Transverse colon (tissue), 4 donors: ENCODE measurements around the gene FTL. TPM values are rescaled to one million over a fixed set of nuclear protein-coding genes. Genes with fewer than 3 reads are reported as not detected.
"Not testable (repeated sequence)": the region's sequence is repeated elsewhere in the genome, so short reads cannot be mapped to it uniquely, and the experiment has no call there.

Source experiments
- DNase-seq: peaks from one replicate; pipeline ENCODE4 v3.0.0-alpha.2; 2019
- H3K27ac ChIP-seq, 4 donors: fragments of 200-600 bp; sonication (generic); 2 replicates each; pipeline ENCODE4 v1.5.1; 2016 to 2018; ENCODE audit warnings: inconsistent platforms in 4 of 4
- H3K27me3 ChIP-seq: fragments of 200-600 bp; sonication (generic); 2 replicates; pipeline ENCODE4 v1.5.1; 2017; ENCODE audit warnings: inconsistent platforms
- H3K36me3 ChIP-seq, 4 donors: fragments of 200-600 bp; sonication (generic); 2 replicates each; pipeline ENCODE4 v1.5.1; 2017 to 2019; ENCODE audit warnings: inconsistent platforms in 4 of 4
- H3K4me1 ChIP-seq, 4 donors: fragments of 200-600 bp; sonication (generic); 2 replicates each; pipeline ENCODE4 v1.5.1; 2017 to 2020; ENCODE audit warnings: inconsistent platforms in 4 of 4
- H3K4me3 ChIP-seq, 4 donors: fragments of 200-600 bp; sonication (generic); 1 replicate in 1 of 4; 2 replicates in 3 of 4; pipeline versions ENCODE4 v1.5.1 to v1.6.1; 2017 to 2019; ENCODE audit warnings: inconsistent platforms in 4 of 4
- H3K9me3 ChIP-seq, 2 donors: fragments of 200-600 bp; sonication (generic); 2 replicates each; pipeline ENCODE4 v1.5.1; 2017 to 2019; ENCODE audit warnings: inconsistent platforms in 2 of 2
- EP300 ChIP-seq: sonication (generic); formaldehyde crosslinking; IDR thresholded peaks from one replicate; pipeline ENCODE4 v1.6.1; 2017; ENCODE audit warnings: antibody characterized with exemption, low read depth
- POLR2A ChIP-seq: fragments of 450-650 bp; IDR thresholded peaks from one replicate; pipeline ENCODE4 v1.6.1; 2016; ENCODE audit warnings: antibody characterized with exemption, mild to moderate bottlenecking, moderate library complexity
- POLR2AphosphoS5 ChIP-seq, 3 donors: sonication (generic); formaldehyde crosslinking; IDR thresholded peaks; one replicate each; pipeline ENCODE4 v1.6.1; 2016; ENCODE audit warnings: antibody characterized with exemption in 3 of 3
- WGBS, 2 donors: methylation state at CpG; one replicate each; pipeline ENCODE4 v1.1.5; 2018; ENCODE audit warnings: low coverage in 1 of 2; 5-methylcytosine and 5-hydroxymethylcytosine counted together
- in situ Hi-C, 4 donors: fragments of 200-750 bp; cut with MboI; loops; one replicate each; pipeline versions ENCODE4 v1.15.0 to v1.15.1; 2017; ENCODE audit warnings: low sequenced_read_pairs in 3 of 4, low pct_ligation_motif_present in 1 of 4, low pct_unique_long_range_greater_than_20kb in 1 of 4
- intact Hi-C: fragments of 100-400 bp; cut with DNase I; formaldehyde crosslinking; loops from one replicate; pipeline ENCODE4 v1.15.1; 2023; ENCODE audit warnings: low total_unique reads
- total RNA-seq, 4 donors: library from RNA; depleted of rRNA; stranded (reverse); fragments of >200 nt; gene quantifications; one replicate each; pipeline ENCODE4 v1.1.0, GENCODE V29; 2016
- TF ChIP-seq, protein P1 (sequence below), 5 experiments: fragments of 200-600 bp in 3 of 5; fragments of 450-650 bp in 2 of 5; sonication (generic) in 3 of 5; IDR thresholded peaks; 1 replicate in 2 of 5; 2 replicates in 3 of 5; pipeline ENCODE4 v1.5.1; 2016 to 2017; ENCODE audit warnings: antibody characterized with exemption in 5 of 5, inconsistent platforms in 3 of 5, mild to moderate bottlenecking in 2 of 5, moderate library complexity in 1 of 5

FTL gene
- total RNA-seq, 4 donors from 2014 or later = 3,057 to 3,935 (median 3,837) TPM

DNA sequence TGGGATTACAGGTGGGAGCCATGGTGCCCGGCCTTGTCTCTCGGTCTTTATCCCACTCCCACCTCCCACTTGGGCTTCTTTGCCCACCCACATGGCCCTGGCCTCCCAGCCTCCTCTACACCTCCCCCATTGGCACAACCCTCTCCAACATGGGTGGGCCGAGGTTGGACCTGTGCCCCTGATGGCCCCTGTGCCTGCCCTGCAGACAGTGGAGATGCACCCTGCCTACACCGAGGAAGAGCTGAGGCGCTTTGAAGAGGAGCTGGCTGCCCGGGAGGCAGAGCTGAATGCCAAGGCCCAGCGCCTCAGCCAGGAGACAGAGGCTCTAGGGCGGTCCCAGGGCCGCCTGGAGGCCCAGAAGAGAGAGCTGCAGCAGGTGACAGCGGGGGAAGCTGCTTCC, 44.2 kb upstream of the FTL start:
- H3K36me3 ChIP-seq = peaks cover 0 to 20% (median 0%) of the 10 kb centered on the region in 4 donors
- H3K4me1 ChIP-seq = no peaks in the 10 kb centered on the region
- no peaks in the 10 kb centered on the region for H3K9me3 ChIP-seq
- no peak overlapping the region for H3K27ac ChIP-seq
- WGBS, 2 donors = 86% methylated on average over 10 of the region's 10 CpGs; no CpG with 5 or more reads in 1 of the 2 donors
- no peaks in the 10 kb centered on the region for H3K27me3 ChIP-seq
- in situ Hi-C loops (no loop called here), intact Hi-C loops (no loop called here)
- no peak for DNase-seq
- TF ChIP-seq EP300 = no peak
- TF ChIP-seq, protein P1, sequence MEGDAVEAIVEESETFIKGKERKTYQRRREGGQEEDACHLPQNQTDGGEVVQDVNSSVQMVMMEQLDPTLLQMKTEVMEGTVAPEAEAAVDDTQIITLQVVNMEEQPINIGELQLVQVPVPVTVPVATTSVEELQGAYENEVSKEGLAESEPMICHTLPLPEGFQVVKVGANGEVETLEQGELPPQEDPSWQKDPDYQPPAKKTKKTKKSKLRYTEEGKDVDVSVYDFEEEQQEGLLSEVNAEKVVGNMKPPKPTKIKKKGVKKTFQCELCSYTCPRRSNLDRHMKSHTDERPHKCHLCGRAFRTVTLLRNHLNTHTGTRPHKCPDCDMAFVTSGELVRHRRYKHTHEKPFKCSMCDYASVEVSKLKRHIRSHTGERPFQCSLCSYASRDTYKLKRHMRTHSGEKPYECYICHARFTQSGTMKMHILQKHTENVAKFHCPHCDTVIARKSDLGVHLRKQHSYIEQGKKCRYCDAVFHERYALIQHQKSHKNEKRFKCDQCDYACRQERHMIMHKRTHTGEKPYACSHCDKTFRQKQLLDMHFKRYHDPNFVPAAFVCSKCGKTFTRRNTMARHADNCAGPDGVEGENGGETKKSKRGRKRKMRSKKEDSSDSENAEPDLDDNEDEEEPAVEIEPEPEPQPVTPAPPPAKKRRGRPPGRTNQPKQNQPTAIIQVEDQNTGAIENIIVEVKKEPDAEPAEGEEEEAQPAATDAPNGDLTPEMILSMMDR (IDR thresholded peaks at IDR 0.05) = no peak
- no peak for TF ChIP-seq POLR2AphosphoS5 (IDR thresholded peaks at IDR 0.05)
- no peak overlapping the region for H3K4me3 ChIP-seq

DNA sequence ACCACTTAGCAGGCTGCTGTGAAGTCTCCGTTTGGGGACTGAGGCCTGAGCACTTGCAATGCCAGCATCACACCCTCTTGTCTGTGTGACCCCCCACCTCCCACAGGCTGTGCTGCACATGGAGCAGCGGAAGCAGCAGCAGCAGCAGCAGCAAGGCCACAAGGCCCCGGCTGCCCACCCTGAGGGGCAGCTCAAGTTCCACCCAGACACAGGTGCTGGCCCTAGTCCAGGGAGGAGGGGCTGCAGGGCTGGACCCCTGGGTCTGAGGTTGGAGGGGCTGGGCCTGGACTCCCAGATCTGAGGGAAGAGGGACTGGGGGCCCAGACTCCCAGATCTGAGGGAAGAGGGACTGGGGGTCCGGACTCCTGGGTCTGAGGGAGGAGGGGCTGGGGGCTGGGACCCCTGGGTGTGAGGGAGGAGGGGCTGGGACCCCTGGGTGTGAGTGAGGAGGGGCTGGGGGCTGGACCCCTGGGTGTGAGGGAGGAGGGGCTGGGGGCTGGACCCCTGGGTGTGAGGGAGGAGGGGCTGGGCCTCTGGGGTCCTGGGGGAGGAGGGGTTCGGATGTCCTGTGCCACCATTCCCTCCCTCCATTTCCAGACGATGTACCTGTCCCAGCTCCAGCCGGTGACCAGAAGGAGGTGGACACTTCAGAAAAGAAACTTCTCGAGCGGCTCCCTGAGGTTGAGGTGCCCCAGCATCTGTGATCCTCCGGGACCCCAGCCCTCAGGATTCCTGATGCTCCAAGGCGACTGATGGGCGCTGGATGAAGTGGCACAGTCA, 43.2 kb upstream of the FTL start:
- TF ChIP-seq POLR2AphosphoS5 (IDR thresholded peaks at IDR 0.05) = no peak
- TF ChIP-seq, protein P1 (IDR thresholded peaks at IDR 0.05) = no peak
- no peak for TF ChIP-seq EP300
- no peak for TF ChIP-seq POLR2A
- intact Hi-C loops (no loop called here), in situ Hi-C loops (no loop called here)
- no peak overlapping the region for H3K27ac ChIP-seq
- H3K9me3 ChIP-seq = no peaks in the 10 kb centered on the region
- peaks cover 0 to 14% (median 0%) of the 10 kb centered on the region in 4 donors for H3K36me3 ChIP-seq
- WGBS, 2 donors = 75 to 90% methylated on average over 4 to 12 of the region's 12 CpGs
- no peak overlapping the region for H3K4me3 ChIP-seq
- H3K4me1 ChIP-seq = peaks cover 0 to 1% (median under 1%) of the 10 kb centered on the region in 4 donors
- no peaks in the 10 kb centered on the region for H3K27me3 ChIP-seq
- DNase-seq = no peak

DNA sequence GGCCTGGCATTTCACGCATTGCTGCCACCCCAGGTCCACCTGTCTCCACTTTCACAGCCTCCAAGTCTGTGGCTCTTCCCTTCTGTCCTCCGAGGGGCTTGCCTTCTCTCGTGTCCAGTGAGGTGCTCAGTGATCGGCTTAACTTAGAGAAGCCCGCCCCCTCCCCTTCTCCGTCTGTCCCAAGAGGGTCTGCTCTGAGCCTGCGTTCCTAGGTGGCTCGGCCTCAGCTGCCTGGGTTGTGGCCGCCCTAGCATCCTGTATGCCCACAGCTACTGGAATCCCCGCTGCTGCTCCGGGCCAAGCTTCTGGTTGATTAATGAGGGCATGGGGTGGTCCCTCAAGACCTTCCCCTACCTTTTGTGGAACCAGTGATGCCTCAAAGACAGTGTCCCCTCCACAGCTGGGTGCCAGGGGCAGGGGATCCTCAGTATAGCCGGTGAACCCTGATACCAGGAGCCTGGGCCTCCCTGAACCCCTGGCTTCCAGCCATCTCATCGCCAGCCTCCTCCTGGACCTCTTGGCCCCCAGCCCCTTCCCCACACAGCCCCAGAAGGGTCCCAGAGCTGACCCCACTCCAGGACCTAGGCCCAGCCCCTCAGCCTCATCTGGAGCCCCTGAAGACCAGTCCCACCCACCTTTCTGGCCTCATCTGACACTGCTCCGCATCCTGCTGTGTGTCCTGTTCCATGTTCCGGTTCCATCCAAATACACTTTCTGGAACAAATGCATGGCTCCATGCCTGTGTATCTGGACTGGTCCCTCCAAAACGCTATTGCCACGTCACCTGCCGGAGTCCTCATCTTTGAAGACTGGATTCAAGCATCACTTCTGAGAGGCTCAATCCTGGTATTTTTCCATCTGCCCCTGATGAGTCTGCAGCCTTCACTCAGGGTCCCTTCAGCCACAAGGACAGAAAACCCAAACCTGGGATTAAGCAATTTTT, 42.3 kb upstream of the FTL start:
- intact Hi-C loops (no loop called here), in situ Hi-C loops (no loop called here)
- H3K27ac ChIP-seq = no peak overlapping the region
- no peak for DNase-seq
- H3K9me3 ChIP-seq = no peaks in the 10 kb centered on the region
- H3K4me1 ChIP-seq = peaks cover 0 to 6% (median 3%) of the 10 kb centered on the region in 4 donors
- H3K27me3 ChIP-seq = no peaks in the 10 kb centered on the region
- H3K4me3 ChIP-seq = no peak overlapping the region
- H3K36me3 ChIP-seq = peaks cover 0 to 13% (median 0%) of the 10 kb centered on the region in 4 donors
- TF ChIP-seq, protein P1 (IDR thresholded peaks at IDR 0.05) = no peak
- no peak for TF ChIP-seq POLR2A
- no peak for TF ChIP-seq EP300
- TF ChIP-seq POLR2AphosphoS5 (IDR thresholded peaks at IDR 0.05) = no peak
- WGBS, 2 donors = 90% methylated on average over 18 of the region's 18 CpGs; no CpG with 5 or more reads in 1 of the 2 donors

DNA sequence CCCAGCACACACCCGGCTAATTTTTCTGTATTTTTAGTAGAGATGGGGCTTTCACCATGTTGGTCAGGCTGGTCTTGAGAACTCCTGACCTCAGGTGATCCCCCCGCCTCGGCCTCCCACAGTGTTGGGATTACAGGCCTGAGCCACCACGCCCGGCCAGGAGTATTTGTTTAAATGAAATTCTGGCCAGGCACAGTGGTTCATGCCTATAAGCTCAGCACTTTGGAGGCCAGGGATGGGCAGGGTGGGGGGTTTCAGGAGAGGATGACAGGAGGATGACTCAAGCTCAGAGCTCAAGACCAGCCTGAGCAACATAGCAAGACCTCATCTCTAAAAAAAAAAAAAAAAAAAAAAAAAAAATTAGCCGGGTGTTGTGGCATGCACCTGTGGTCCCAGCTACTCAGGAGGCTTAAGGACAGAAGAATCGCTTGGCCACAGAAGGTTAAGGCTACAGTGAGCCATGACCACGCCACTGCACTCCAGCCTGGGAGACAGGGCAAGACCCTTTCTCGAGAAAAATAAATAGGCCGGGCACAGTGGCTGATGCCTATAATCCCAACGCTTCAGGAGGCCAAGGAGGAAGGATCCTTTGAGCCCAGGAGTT, 39.8 kb upstream of the FTL start:
- Histone ChIP-seq H3K27ac (no peak overlapping the region), H3K36me3 (no peaks in the 10 kb centered on the region), H3K27me3 (no peaks in the 10 kb centered on the region), H3K4me3 (no peak overlapping the region), H3K9me3 (no peaks in the 10 kb centered on the region), H3K4me1 (peaks cover 0 to 6% (median 3%) of the 10 kb centered on the region in 4 donors)
- no peak for DNase-seq
- intact Hi-C loops = no loop called here
- no peak for TF ChIP-seq EP300
- no peak for TF ChIP-seq POLR2AphosphoS5 (IDR thresholded peaks at IDR 0.05)
- TF ChIP-seq POLR2A = no peak
- TF ChIP-seq, protein P1 (IDR thresholded peaks at IDR 0.05) = no peak
- in situ Hi-C loops = no loop called here
- WGBS, 2 donors = 66% methylated on average over 4 to 10 of the region's 11 CpGs

DNA sequence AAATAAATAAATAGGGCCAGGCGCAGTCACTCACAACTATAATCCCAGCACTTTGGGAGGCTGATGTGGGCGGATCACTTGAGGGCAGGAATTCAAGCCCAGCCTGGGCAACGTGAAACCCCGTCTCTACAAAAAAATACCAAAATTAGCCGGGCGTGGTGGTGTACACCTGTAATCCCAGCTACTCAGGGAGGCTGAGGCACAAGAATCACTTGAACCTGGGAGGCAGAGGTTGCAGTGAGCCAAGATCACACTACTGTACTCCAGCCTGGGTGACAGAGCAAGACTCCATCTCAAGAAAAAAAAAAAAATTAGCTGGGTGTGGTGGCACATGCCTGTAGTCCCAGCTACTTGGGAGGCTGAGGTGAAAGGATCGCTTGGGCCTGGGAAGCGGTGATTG, 39.2 kb upstream of the FTL start:
- H3K4me1 ChIP-seq, H3K36me3 ChIP-seq, H3K4me3 ChIP-seq, in situ Hi-C loops, DNase-seq, H3K9me3 ChIP-seq, intact Hi-C loops, H3K27me3 ChIP-seq, H3K27ac ChIP-seq: not testable (repeated sequence)
- WGBS, 2 donors = 76 to 78% methylated on average over 5 to 8 of the region's 8 CpGs
